Ecto neural progenitor cell (in vitro differentiated cells): ENCODE measurements around the gene ABHD17A.

Source experiments
- DNase-seq: peaks from one replicate; pipeline ENCODE4 v3.0.0-alpha.2; 2018; ENCODE audit warnings: low spot score

Gene ABHD17A

DNA sequence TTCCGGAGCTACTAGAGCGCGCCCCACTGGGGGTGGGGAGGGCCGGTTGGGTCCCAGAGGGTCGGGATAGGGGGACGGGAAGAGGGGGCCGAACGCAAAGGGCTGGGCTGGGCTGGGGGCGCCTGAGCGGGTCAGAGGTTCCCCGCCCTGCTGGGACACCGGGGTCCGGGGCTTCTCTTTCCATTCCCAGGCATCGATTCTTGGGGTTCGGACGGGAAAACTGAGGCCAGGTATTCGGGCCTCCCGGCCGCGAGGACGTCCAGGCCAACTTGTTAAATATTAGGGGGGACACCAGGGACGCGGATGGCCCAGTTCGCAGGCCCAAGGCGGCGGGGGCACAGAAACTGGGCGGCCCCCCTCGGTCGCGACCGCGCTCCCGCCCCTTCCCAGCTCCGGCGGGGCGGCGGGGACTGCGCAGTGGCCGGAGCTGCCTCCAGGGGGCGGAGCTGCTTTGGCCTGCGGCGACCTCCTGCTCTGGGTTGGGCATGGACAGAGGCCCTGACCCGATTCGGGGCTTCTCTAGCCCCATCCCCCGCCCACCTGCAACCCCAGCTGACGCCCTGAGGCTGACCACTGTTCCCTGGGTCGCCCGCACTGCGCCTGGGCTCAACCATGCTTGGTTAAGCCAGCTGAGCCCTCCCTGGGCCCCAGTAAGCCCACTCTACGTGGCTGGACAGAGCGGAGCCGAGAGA is 20.7 kb downstream of the ABHD17A start:
- DNase-seq = peak; percentile 90

DNA sequence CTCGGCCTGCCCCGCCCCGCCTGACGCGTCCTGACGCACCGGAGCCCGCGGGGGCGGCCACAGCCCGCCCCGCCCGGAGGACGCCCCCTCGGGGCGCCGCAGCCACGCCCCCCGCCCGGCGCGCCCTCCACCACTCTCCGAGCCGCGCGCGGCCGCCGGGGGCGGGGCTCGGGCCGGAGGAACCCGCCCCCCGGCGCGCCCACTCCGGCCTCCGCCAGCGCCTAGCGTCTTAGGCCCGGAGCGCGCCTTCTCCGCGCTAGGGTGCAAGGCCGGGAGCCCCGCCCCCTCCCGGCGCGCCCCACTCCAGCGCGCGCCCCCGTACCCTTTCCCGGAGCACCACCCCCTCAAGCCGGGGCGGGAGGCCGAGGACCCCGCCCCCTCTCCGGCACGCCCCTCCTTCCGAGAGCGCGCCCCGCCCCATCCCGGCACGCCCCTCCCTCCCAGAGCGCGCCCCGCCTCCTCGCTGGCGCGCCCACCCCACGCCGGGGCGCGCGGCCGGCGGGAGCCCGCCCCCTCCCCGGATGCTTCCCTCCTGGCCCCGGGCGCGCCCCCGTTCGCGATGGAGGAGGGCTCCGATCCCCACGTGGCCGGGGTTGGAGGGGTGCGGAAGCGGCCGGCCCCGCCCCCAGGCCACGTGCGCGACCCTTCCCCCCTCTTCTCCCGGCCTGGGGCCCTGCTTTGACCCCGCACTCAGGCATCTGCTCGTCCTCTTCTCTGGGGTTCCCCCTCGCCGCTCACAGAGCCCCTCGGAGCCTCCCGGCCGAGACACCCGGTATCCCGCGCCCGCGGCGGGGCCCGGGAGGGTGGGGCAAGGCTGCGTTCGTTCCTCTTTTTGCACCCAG is 21.4 kb downstream of the ABHD17A start:
- peak; percentile 97 for DNase-seq

DNA sequence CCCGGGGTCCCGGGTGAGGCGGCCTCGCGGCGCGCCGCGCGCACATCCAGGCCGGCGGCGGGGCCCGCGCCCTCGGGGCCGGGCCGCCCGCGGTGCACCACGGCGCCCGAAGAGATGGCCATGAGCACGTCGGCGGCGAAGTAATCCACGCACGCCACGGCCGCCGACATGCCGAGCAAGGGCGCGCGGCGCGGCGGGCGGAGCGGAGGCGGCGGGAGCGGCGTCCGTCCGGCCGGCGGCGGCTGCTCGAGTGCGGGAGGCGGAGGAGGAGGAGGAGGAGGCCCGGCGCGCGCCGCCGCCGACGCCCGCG is 22.0 kb downstream of the ABHD17A start, which contains the start of gene KLF16:
KLF16 (minus strand) TSS at position 252 of the 310 bp plus-strand sequence; CDS start at position 170, 82 bp downstream.
- DNase-seq = no peak

DNA sequence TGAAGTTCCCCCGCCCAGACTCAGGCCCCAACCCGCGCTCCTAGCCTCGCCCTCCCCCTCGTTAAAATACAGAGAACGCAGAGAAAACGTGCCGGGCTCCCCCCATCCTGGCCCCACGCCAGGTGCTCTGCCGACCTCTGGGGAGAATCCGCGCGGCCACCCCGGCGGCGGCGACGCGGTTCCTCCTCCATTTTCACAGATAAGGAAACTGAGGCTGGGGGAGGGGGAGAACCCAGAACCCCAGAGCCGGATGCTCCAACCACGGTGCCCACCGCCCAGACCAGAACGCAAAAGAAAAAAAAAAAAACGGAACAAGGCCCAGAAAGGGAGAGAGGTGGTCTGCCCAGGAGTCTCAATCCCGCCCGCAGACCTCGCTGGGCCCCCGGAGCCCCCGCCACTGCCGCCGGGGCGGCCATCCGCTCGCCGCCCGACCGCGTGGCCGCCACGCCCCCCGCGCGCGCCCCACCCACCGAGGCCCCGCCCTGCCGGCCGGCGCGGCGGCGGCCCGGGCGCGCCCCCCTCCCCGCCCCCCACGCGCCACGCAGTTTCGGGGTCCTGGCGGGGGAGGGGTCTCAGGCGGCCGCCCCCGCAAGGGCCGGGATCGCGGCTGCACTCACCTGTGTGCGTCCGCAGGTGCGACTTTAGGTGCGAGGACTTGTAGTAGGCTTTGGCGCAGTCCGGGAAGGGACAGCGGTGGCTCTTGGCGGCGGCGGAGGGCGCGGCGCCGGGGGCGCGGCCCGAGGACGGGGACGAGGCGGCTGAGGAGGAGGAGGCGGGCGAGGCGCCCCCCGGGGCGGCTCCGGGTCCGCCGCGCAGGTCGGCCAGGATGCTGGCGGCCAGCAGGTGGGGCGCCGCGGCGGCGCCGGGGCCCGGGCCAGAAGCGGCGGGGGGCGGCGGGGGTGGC is 22.6 kb downstream of the ABHD17A start:
- DNase-seq = peak; percentile 73

DNA sequence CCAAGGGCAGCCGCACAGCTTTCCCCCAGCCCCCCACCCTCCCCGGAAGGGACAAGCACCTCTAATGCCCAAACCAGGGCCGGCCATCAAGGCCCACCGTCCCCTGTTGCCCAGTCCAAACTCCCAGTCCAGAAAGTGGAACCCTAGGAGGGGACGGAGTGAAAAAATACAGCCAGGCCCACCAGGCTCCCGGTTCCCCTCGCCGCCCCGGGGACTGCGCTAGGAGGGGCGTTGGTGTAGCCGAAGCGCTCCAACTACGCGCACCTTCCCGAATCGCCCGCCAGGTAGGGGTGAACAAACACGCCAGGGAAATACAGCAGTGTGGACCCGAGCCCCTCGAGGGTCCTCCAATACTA is 23.2 kb downstream of the ABHD17A start:
- no peak for DNase-seq

DNA sequence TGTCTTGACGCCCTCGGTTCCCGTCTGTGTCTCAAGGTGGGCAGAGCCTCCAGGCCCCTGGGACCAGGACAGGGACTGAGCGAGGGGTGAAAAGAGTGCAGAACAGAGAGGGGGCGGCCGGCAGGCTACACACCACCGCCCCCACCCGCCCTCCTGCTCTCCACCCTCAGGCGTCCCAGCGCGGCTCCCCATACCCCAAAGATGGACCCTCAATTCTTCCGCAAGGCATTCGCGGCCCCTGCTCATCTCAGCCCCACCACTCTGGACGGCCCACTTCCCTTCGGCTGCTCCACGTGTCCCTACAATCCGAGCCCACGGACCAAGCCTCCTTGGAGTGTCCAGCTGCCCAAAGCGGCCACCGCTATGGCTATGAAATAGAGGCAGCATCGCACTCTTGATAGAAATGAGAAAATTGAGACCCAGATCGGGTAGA is 23.7 kb downstream of the ABHD17A start:
- DNase-seq = no peak

DNA sequence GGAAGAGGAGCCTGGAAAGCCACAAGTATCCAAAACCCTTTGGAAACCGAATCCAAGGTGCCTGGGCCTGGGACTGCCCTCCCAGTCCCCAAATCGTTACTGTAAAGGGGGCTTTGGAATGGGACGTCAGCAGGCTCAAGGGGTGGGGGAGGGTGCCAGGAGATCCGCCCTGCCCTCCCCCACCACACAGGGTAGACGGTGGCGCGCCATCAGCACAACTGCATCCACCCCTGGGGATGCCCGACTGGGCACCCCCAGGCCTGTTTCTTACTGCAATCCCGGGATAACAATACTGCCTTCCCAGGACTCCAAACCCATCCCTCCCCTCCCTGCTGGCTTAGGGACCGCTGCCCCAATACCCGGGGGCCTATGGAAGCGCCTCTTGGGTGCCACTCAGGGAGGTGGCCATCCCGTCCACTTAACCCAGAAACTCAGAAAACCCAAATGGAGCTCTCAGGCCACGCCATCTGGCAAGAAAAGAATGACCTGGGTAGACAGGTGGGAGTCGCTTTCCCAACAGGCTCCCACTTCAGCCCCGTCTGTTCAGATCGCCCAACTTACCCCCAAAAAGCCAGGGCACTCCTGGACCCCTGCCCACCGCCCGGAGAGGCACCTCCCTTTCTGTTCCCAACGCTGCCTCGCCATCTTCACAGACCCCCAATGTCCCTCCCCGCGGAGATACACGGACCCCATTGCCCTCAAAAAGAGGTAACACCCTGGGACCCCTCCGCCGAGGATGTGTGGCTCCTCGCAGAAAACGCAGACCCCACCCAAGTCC is 24.3 kb downstream of the ABHD17A start:
- DNase-seq = no peak

DNA sequence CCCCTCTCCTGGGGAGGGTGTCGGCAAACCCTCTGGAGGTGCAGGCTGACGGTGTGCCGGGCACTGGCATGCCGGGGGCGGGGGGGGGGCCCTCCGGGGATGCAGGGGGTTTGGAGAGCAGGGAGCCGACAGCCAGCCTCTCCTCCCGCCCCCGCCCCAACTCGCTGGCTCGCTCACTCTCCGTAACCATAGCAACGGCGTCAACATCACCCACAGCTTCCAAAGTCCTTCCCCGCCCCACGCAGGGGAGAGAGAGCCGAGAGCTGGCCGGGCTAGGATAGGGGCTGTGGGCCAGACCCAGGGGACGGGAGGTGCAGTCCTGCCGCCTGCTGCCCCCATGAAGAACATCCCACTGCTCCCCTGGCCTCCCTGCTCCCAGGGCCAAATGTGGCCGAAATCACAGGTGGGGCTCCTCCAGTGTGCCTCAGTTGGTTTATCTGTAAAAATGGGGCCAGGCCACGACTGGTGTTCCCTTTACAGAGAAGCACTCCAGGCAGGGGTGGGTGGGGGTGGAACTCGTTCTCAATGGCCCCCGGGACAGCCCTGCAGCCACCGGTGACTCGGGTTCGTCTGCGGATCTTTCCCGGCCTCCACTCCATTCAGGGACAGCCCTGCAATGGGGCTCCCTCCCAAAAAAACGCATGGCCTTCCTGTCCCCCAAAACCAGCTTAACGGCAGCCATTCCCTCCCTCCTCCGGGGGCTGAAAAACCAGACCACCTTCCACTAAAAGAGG is 25.1 kb downstream of the ABHD17A start:
- DNase-seq = peak; percentile 80

DNA sequence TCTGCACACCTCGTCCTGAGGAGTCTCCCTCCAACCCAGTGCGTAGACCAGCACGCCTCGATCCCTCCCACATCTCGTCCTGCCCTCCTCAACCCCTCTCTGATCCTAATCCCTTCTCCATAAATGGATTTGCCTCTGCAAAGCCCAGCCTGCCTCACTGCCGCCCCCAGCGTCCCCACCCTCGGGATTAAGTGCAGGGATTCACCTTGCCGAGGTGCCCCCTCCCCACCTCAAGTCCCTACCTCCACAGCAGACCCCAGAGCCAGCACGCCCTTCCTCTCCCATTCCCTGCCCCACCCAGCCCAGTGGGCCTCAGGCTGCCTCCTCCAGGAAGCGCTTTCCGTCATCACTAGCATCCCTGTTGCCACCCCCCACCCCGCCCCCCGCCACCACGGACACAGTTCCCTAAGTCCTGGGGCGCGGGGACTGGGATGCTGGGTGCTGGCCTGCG is 25.9 kb downstream of the ABHD17A start:
- peak; percentile 70 for DNase-seq

DNA sequence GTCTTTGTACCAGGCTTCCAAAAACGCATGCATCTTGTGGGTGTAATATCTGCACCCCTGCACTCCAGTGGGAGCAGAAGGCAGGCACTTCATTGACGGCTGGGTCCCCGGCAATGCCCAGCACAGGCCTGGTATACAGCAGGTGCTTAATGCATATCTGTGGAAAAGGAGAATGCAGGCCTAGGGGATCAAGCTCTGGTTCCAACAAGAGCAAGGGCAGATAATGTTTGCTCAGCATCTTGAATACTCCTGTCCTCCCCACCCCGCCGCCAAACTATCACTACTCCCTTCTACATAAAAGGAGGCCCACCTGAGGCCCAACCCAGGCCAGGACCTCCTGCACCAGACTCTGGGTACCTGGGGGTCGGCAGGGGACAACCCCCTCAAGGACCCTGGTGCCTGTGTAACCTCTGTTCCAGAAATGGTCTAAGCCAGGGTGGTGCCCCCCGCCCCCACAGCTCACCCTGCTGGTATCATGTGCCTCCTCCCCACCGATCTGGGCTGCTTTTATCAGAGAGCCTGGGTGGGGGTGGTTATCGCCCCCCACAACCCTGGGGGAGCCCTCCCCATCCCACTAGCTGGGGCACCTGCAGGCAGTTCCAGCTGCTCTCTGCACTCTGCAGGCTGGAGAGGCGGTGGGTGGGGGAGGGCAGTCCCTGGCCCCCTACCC is 26.7 kb downstream of the ABHD17A start:
- DNase-seq = no peak

DNA sequence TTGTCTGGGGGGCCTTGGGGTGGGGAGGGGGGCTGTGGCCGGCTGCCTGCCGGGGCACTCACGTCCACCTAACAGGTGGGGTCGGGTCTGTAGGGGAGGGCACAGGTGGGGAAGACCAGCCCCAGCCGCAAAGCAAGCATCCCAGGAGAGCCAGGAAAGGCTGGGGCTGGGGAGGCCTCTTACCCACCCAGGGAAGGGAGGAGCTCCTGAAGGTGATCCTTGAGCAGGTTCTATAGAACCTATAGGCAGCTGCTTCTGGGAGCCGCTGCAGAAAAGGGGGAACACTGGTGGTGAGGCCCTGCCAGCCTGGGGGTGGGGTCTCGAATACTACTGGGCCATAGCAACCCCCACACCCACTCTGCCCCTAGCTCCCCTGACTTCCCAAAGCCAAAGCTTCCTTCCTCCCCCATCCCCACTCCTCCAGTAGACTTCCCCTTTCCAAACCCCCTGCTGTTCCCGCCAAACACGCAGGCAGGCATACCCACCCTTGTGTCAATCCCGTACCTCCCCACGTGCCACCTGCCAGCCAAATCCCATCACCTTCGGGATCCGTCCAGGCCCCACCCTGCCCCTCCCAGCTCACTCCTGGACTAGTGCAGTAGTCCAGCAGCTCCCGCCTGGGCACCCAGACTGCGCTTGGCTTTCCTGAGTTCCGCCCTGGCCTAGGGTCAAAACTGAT is 27.5 kb downstream of the ABHD17A start:
- DNase-seq = no peak

DNA sequence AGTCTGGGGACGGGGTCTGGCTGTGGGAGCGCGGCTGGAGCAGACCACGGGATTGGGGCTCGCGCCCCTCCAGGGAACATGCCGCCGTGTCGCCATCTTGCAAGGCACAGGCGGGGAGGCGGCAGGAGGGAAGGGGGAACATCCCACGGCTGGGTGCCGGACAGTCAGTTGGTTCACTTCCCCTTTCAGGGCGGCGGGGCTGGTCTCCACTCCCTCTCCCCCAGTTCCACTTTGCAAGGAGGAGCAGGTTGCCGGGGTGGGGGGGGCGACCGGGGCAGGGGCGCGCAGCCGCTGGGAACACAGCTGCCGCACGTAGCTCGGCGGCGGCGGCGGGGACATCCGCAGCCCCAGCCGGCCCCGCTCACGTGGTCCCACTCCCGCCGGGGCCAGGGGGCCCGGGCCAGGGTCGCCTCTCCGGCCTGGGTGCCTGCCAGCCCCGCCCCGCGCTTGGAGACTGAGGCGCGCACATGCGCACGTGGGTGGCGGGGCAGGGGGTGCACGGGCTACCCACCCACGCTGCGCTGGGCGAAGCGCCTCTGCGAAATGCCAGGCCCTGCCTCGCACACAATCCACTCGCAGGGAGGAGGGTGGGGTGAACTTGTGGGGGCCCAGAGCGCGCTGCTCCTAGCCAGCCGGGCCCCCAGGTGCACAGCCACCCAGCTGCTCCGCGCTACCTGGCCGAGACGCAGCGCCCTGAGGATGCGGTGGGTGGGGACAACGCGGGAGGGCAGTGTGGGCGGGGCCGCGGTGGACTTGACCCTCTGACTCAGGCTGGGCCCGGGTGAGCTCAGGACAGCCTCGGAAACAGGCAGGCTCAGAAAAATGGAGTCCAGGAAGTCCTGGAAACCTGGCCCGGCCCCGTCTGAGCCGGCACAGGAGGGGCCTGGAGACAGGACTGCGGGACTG is 28.3 kb downstream of the ABHD17A start:
- peak; percentile 70 for DNase-seq

DNA sequence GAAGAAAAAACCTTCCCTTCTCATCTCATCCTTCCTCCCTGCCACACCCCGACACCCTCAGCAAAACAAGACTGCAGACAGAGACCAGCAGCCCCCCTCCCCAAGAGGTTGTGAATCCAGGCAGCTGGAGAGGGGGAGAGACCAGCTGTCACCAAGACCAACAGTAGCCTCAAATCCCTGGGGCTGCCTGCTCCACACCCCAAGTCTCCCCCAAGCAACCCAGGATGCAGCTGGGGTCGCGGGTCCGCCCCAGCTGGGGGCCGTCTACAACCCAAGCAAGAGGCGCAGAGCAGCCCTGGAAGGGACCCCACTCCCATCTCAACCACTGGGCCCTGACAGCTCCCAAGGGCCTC is 29.0 kb downstream of the ABHD17A start:
- peak; percentile 60 for DNase-seq

DNA sequence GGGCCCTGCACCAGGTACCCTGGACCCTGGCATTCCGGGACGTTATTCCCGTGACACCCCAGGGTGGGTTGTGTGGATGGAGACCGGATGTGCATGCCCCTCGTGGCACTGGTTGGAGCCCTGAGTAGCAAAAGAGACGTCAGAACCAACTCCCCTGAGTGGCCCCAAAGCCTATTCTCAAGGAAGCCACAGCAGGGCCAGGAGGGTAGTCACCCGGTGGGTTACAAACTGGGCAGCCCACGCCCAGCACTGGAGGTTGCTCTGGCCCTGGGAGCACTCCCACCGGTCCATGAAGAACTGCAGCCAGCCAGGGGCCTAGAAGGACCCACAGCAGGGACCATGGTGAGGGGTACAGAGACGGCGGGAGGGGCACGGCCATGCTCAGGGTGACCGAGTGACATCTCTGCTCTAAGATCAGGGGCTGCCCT is 29.5 kb downstream of the ABHD17A start:
- no peak for DNase-seq

DNA sequence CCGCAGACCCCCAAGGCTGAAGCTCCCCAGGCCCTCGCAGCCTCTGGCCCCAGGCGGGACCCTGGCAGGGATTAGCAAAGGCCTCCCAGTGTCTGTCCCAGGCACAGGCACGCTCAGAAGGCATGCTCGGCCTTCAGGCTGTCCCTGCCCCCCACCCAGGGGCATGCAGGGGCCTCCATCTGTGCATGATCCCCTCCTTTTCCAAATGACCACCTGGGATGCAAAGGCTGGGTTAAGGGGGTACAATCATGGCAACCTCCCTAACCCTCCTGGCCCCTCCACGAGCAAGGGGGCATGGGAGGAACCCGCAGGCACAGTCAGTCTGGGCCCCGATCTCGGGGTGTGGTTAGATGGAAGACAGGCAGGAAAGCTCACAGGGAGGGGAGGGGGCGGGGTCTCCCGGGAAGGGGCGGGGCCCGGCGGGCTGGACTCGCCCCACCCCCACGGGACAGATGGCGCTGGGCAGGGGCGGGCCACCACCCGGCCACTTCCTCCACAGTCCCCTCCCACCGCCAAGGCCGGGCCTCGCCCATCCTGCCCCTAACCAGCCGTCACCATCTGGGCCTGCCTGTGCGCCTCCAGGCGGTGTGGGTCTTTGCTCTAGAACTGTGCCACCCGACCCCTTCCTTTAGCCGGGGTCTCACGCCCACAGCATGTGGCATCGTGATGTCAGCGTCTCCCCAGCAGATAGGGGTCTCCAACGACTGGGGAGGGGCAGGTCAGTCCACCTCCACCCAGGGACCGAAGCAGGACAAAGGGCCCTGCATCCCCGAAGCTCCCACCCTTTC is 30.1 kb downstream of the ABHD17A start:
- DNase-seq = peak; percentile 97

DNA sequence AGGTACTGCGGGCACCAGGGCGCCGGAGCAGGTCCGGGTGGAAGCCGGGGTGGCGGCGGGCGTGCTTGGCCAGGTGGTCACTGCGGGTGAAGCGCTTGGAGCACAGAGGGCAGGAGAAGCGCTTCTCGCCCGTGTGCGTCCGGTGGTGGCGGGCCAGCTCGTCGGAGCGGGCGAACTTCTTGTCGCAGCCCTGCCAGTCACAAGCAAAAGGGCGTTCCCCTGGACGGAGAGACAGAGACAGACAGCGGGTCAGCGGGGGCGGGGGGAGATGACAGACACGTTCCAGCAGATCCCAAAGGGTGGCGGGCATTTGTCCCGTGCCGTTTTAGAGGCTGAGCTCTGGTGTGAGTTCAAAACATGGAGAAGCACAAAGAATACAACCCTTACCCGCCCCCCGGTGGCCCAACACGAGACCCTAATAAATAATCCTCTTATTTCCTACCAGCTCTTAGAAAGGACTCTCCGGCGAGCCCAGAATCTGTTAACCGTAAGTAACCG is 30.7 kb downstream of the ABHD17A start:
- DNase-seq = peak; percentile 73

DNA sequence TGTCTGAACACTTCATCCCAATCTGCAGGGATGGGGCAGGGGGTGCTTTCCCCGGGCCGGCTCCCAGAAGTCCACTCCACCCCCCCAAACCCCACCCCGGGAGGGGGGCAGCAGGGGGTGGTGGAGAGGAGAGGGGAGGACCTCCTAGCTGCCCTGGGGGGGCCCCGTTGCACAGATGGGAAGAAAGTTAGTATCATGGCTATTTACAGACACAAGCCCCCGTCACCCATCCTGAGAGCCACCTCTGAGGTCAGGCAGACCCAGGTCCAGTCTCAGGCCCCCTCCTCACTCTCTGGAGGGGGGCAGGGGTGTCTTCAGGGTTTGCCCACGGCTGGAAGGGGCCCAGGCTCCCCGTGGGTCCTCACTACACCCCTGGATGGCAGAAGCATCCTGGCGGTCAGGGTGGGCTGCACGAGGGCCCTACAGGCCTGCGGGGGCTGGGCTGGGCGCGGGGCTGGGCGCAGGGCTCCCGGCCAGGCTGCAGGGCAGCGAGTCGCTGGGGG is 31.2 kb downstream of the ABHD17A start:
- no peak for DNase-seq
